Globus pallidus (tissue), 1 donor: Measurements from ENCODE around the gene SEC14L1.
"Not testable (repeated sequence)": the region's sequence is repeated elsewhere in the genome, so short reads cannot be mapped to it uniquely, and the experiment has no call there.

Experiments
- DNase-seq: peaks from one replicate; pipeline ENCODE4 v3.0.0-alpha.2; 2015; ENCODE audit warnings: low spot score

The SEC14L1 gene

GRCh38 chr17:77141846-77142449 is 1.2 kb downstream of the SEC14L1 start:
- DNase-seq, result no peak

DNA sequence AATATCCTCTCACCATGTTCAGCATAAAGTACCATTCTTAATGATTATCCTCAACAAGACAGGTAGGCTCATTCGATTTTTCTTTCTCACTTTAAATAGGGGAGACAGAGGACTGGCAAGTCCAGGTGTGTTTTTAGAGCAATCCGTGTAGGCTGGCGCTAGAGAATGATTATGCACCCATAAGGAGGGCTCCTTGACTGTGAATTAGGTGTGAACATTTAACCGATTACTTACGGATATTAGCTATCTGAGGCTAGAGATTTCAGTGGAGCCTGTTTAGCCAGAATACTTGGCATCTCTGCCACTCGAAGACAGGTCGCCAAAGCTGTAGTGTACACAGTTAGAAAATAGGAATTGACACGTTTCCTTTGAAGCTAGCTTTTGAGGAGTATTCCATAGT is 1.9 kb downstream of the SEC14L1 start:
- no peak for DNase-seq

DNA sequence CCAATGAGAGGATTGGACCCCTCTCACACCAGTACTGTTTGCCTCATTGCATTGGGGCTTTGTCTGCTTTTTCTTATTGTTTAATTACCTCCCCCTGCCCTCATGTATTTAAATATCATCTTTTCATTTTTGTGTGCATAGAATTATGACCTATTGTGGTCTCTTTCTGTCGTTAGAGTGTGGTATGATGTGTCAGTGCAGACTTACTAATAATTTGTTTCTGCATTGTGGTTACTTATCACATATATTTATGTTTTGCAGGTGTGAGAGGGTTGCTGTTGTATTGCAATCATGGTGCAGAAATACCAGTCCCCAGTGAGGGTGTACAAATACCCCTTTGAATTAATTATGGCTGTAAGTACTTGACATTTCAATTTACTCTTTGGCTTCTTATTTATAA is 2.5 kb downstream of the SEC14L1 start:
- no peak for DNase-seq

DNA sequence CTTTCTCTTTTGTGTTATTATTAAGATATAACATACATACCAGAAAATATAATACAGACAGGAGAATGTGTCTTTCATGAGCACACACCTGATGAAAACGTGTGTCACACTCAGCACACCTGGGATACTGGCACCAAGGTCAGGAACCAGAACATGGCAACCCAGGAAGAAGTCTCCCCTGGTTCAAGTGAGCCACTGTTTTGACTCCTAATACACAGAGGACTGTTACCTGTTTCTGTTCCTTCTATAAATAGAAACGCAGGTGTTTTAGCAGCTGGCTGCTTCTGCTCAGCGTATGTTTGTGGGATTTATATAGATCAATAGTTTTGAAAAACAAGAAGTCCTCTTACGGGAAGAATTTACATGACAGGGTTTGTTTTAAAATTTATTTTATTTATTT is 3.5 kb downstream of the SEC14L1 start:
- no peak for DNase-seq

DNA sequence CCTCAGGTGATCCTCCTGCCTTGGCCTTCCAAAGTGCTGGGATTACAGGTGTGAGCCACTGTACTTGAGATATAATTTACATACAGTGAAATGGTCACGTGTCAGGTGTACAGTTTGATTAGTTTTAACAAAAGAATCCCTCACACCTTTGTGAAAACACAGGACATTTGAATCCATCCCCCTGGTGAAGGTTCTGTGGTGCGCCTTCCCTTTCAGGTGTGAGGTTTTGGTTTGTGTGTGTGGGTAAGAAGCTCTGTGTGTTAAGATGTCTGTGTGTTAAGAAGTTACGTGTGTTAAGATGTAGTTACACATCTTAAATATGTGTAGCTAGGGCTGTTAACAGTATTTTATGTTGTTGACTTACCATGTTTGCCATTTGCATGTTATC is 4.4 kb downstream of the SEC14L1 start:
- DNase-seq, result no peak

DNA sequence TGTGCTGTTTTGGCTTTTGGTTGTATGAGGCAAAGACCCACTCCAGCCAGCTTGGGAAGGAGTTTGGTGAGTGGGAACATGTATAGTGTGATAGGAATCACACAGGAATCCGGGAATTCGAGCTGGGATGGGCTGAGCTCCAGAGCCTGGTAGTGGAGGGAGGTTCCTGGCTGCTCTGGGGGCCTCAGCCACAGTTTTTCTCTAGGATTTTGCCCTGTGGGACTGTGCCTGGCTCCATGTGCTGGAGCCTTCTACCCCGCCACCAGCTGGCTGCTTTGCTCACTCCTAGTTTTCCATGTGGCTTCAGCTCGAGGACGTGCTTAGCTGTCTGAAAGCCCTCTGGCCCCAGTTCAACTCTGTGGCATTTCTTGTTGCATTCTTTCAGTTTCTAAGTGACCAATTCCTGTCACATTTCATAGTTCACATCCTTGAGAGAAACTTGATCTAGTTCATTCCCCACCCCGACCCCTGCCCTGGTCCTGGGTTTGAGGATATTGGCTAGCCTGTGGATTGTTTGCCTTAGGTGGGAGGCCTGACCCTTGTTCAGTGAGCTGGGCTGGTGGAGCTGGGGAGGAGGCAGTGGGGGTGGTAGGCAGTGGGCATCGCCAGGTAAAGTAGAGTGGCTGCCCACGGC is 5.0 kb downstream of the SEC14L1 start:
- peak; percentile 81 for DNase-seq

DNA sequence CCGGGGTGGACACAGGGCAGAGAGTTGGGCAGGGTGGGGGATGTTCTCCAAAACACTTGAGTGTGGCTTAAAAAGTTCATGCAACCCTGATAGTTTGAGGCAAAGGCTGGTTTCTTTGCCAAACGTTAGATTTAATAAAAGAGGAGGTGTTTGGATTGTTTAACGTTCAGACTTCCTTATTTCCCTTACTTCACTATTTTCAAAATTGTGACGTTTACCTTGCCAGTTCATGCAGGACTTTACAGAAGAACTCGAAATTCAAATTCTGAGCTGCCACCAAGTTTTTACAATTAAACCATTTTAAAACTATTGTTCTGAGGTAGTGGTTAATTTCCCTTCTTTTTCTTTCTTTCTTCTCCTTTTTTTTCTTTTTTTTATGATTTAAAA is 5.5 kb downstream of the SEC14L1 start:
- no peak for DNase-seq

DNA sequence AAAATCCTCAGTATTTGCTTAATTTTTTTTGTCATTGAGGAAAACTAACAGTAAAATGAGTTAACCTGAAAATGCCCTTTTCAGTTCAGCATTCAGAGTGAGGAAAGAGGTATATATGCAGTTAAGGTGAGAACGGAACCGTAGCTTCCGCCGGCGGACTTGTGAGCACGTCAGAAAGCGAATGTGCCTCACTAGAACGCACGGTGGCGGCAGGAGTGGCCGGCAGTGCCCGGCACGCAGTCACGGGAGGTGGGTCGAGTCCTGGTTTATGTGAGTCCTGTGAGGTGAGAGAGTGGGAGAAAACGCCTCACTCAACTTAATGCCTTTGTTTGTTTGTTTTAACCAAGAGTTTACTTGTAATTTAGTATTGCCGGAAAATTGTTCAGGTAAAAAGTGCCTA is 6.1 kb downstream of the SEC14L1 start:
- DNase-seq, result no peak

DNA sequence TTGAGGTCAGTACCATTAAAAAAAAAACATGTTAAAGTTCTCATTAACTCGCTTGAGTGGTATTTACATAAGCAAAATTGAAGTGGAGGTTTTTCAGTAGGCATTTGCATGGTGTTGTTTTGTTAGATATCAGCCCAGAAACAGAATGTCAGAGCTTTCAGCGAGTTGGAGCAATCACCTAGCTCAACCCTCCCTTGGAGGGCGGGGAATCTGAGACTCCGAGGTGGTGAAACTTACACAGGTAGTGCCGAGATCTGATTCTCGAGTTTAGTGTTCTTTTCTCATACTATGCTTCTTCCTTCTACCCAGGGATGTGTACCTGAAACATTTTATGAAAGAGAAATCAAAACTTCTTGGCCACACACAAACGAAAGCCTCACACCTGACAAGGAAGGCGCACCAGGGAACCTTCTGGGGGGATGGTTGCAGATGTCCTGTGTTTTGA is 6.6 kb downstream of the SEC14L1 start:
- no peak for DNase-seq

DNA sequence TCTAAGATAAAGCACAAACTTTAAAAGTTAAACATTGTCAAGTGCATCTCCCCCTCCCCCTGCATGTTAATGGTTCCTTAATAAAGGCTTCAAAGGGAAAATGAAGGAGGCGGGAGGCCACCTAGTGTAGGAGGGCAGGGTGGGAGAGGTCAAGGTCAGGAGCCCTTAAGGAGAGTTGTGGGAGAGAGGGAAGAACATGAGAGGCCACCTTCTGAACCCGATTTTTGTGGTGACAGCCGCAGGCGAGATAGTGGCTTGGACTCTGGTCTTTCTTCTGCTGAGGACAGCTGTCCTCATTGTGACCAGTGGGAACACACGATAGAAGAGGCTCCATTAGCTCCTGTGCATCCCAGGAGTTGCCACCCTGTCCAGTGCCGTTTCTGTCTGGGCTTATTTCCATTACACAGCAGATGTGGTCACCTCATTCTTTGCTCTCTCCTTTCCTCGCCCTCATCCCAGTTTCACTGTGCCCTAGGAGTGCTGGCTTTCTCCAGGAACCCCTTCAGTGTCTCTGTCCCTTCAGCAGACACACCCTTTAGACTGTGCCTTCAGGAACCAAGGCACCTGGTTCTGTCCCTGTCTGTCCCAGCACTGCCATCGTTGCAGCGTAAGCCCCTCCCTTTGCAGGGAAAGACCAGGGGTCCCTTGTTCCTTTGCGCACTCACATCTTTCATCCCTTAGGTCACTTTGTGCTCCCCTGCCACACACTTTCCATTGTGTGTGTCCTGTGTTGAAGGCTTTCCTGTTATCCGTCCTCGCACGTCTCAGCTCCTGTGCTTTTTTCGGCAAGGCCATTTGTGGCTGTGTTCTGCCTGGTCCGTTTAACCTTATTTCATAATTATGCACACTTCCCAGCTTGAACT is 7.5 kb downstream of the SEC14L1 start:
- DNase-seq, result no peak

DNA sequence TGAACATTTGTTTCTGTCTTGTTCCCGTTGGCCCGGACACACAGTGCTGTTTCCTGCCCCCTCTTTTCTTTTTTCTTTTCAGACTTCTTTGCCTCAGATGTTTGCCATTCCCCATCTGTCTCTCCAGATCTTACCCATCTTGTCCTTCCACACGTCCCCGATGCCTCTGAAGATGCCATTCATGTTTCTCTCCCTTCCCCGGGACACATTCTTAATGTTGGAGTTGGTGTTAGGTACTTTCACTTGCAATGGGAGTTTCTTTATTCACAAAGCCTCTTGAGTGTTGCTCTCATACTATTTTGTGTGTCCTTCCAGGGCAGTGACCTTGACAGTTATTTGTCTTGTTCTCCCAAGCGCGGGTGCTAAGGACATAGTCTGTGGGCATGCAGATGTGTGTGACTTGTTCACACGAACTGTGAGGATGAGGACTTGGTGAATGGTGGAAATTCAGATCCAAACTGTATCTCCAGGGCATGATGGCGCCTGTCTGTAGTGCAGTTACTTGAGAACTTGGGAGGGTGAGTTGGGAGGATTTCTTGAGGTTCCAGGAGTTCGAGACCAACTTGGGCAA is 8.3 kb downstream of the SEC14L1 start:
- no peak for DNase-seq

DNA sequence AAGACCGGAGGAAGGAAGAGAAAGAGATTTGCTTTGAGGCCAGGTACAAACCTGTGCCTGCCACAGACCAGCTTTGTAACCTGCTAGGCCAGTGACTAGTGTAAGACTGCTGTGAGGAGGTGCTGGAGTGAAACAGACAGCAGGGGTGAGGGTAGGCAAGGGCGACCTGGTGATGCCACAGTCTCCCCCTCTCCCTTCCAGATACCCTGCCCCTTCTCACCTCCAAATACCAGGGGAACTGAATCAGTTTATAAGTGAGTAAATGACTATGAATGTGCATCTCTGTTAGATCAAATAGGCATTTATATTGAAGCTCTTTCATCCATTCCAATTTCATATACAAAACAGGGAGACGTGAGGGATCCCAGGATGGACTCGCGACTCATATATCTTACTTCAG is 9.4 kb downstream of the SEC14L1 start:
- no peak for DNase-seq

GRCh38 chr17:77151186-77151585 is 10.4 kb downstream of the SEC14L1 start:
- DNase-seq, result peak; percentile 42

DNA sequence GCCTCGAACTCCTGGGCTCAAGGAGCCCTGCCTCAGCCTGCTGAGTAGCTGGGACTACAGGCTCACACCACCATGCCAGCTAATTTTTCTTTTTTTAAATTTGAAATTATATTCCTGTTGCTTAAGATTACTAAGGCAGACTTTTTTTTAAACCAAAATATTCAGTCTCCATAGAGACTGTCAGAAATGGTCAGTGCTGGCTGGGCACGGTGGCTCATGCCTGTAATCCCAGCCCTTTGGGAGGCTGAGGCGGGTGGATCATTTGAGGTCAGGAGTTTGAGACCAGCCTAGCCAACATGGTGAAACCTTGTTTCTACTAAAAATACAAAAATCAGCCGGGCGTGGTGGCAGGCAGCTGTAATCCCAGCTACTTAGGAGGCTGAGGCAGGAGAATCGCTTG is 11.3 kb downstream of the SEC14L1 start:
- not testable (repeated sequence) for DNase-seq

GRCh38 chr17:77153472-77153871 is 12.7 kb downstream of the SEC14L1 start:
- DNase-seq, result no peak

DNA sequence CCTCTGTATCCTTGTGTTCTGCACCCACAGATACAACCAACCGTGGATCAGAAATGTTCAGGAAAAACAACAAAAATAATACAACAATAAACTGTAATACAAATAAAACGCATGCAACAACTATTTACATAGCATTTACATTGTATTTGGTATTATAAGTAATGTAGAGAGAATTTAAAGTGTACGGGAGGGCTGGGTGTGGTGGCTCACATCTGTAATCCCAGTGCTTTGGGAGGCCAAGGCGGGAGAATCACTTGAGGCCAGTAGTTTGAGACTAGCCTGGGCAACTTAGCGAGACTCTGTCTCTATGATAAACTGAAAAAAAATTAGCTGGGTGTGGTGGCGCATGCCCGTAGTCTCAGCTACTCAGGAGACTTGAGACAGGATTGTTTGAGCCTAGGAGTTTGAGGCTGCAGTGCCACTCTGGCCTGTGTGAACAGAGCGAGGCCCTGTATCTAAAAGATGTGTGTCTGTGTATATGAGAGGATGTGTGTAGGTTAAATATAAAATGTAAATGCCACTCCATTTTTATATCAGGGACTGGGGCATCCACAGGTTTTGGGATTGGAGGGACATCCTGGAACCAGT is 13.3 kb downstream of the SEC14L1 start:
- no peak for DNase-seq

- DNase-seq, result no peak
Measured at GRCh38 chr17:77155125-77155524, 14.4 kb downstream of the SEC14L1 start.

- DNase-seq, result not testable (repeated sequence)
Measured at GRCh38 chr17:77157766-77158165, 17.0 kb downstream of the SEC14L1 start.

DNA sequence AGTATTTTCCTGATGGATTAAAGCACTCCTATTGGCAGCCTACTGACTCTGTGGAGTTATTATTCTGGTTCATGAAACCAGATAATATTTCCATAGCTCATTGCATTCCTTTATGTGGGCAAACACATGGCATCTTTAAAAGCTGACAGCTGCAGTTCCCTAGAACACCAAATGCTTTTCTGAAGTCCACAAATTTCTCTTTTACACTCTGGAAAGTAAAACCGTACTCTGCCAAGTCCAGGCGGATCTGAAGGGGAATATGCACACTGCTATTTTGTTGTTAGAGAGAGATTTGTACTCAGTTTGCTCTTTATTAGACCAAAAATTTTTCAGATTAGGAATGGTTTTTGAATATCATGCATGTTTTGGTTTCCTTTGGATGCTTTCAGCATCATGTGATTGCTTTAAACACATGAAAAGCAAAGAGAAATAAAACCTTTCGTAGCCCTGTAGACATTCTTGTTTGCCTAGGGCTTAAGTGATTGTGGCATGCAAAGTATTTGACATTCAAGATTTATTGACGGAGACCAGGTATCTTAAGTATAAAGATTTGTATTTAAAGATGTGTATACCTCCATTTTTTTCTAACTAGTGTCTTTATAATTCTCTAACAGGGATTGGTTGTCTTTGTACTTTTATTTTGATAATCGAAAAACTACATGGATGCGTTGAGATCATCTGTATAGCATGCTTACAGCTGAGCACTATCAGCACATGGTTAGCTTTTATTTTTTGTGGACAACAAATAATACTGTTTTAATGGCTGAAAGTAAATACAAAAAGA is 19.5 kb downstream of the SEC14L1 start:
- no peak for DNase-seq

DNA sequence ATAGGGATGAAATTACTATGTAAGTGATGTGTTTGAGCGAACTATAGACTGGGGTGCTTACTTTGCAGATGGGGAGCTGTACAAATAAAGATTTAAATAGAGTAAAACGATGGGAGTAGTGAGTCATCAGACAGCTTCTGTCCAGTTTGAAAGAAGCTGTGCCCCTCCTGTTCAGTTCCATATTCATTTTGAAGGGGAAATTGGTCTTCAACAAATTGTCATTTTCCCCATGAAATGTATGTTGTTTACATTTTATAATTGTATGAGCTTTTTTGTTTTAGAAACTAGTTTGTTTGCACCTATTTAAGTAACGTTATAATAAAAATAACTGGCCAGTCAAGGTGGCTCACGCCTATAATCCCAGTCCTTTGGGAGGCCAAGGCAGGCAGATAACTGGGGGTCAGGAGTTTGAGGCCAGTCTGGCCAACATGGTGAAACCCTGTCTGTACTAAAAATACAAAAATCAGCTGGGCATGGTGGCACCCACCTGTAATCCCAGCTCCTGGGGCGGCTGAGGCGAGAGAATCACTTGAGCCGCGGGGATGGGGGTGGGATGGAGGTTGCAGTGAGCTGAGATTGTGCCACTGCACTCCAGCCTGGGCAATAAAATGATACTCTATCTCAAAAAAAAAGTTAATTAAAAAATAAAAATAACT is 20.2 kb downstream of the SEC14L1 start:
- DNase-seq, result no peak

GRCh38 chr17:77161953-77162352 is 21.2 kb downstream of the SEC14L1 start:
- no peak for DNase-seq
